Transverse colon (tissue), 4 donors: ENCODE data around the gene MAPKAPK2. TPM values are rescaled to one million over a fixed set of nuclear protein-coding genes. Genes with fewer than 3 reads are reported as not detected.

Source experiments
- DNase-seq: peaks from one replicate; pipeline ENCODE4 v3.0.0-alpha.2; 2019
- H3K27ac ChIP-seq, 4 donors: fragments of 200-600 bp; sonication (generic); 2 replicates each; pipeline ENCODE4 v1.5.1; 2016 to 2018; ENCODE audit warnings: inconsistent platforms in 4 of 4
- H3K27me3 ChIP-seq: fragments of 200-600 bp; sonication (generic); 2 replicates; pipeline ENCODE4 v1.5.1; 2017; ENCODE audit warnings: inconsistent platforms
- H3K36me3 ChIP-seq, 4 donors: fragments of 200-600 bp; sonication (generic); 2 replicates each; pipeline ENCODE4 v1.5.1; 2017 to 2019; ENCODE audit warnings: inconsistent platforms in 4 of 4
- H3K4me1 ChIP-seq, 4 donors: fragments of 200-600 bp; sonication (generic); 2 replicates each; pipeline ENCODE4 v1.5.1; 2017 to 2020; ENCODE audit warnings: inconsistent platforms in 4 of 4
- H3K4me3 ChIP-seq, 4 donors: fragments of 200-600 bp; sonication (generic); 1 replicate in 1 of 4; 2 replicates in 3 of 4; pipeline versions ENCODE4 v1.5.1 to v1.6.1; 2017 to 2019; ENCODE audit warnings: inconsistent platforms in 4 of 4
- H3K9me3 ChIP-seq, 2 donors: fragments of 200-600 bp; sonication (generic); 2 replicates each; pipeline ENCODE4 v1.5.1; 2017 to 2019; ENCODE audit warnings: inconsistent platforms in 2 of 2
- EP300 ChIP-seq: sonication (generic); formaldehyde crosslinking; IDR thresholded peaks from one replicate; pipeline ENCODE4 v1.6.1; 2017; ENCODE audit warnings: antibody characterized with exemption, low read depth
- POLR2A ChIP-seq: fragments of 450-650 bp; IDR thresholded peaks from one replicate; pipeline ENCODE4 v1.6.1; 2016; ENCODE audit warnings: antibody characterized with exemption, mild to moderate bottlenecking, moderate library complexity
- POLR2AphosphoS5 ChIP-seq, 3 donors: sonication (generic); formaldehyde crosslinking; IDR thresholded peaks; one replicate each; pipeline ENCODE4 v1.6.1; 2016; ENCODE audit warnings: antibody characterized with exemption in 3 of 3
- WGBS, 2 donors: methylation state at CpG; one replicate each; pipeline ENCODE4 v1.1.5; 2018; ENCODE audit warnings: low coverage in 1 of 2; 5-methylcytosine and 5-hydroxymethylcytosine counted together
- in situ Hi-C, 4 donors: fragments of 200-750 bp; cut with MboI; loops; one replicate each; pipeline versions ENCODE4 v1.15.0 to v1.15.1; 2017; ENCODE audit warnings: low sequenced_read_pairs in 3 of 4, low pct_ligation_motif_present in 1 of 4, low pct_unique_long_range_greater_than_20kb in 1 of 4
- intact Hi-C: fragments of 100-400 bp; cut with DNase I; formaldehyde crosslinking; loops from one replicate; pipeline ENCODE4 v1.15.1; 2023; ENCODE audit warnings: low total_unique reads
- total RNA-seq, 4 donors: library from RNA; depleted of rRNA; stranded (reverse); fragments of >200 nt; gene quantifications; one replicate each; pipeline ENCODE4 v1.1.0, GENCODE V29; 2016
- TF ChIP-seq, protein P1 (sequence below), 5 experiments: fragments of 200-600 bp in 3 of 5; fragments of 450-650 bp in 2 of 5; sonication (generic) in 3 of 5; IDR thresholded peaks; 1 replicate in 2 of 5; 2 replicates in 3 of 5; pipeline ENCODE4 v1.5.1; 2016 to 2017; ENCODE audit warnings: antibody characterized with exemption in 5 of 5, inconsistent platforms in 3 of 5, mild to moderate bottlenecking in 2 of 5, moderate library complexity in 1 of 5

Gene MAPKAPK2
- total RNA-seq, 4 donors from 2014 or later, result 47.0 to 74.8 (median 52.2) TPM

- peaks cover 62 to 86% (median 75%) of the 10 kb centered on the region in 4 donors for H3K4me1 ChIP-seq
- WGBS, 2 donors, result 59 to 65% methylated on average over 6 to 8 of the region's 8 CpGs
- in situ Hi-C loops, result no loop called here
- H3K9me3 ChIP-seq, result no peaks in the 10 kb centered on the region
- H3K4me3 ChIP-seq, result no peak overlapping the region
- no peak for DNase-seq
- no peaks in the 10 kb centered on the region for H3K36me3 ChIP-seq
- peak overlapping the region; percentile 55 to 63 (median 61) for H3K27ac ChIP-seq
- TF ChIP-seq EP300 (no peak), POLR2AphosphoS5 (IDR thresholded peaks at IDR 0.05) (no peak), POLR2A (no peak)
- TF ChIP-seq, protein P1, sequence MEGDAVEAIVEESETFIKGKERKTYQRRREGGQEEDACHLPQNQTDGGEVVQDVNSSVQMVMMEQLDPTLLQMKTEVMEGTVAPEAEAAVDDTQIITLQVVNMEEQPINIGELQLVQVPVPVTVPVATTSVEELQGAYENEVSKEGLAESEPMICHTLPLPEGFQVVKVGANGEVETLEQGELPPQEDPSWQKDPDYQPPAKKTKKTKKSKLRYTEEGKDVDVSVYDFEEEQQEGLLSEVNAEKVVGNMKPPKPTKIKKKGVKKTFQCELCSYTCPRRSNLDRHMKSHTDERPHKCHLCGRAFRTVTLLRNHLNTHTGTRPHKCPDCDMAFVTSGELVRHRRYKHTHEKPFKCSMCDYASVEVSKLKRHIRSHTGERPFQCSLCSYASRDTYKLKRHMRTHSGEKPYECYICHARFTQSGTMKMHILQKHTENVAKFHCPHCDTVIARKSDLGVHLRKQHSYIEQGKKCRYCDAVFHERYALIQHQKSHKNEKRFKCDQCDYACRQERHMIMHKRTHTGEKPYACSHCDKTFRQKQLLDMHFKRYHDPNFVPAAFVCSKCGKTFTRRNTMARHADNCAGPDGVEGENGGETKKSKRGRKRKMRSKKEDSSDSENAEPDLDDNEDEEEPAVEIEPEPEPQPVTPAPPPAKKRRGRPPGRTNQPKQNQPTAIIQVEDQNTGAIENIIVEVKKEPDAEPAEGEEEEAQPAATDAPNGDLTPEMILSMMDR (IDR thresholded peaks at IDR 0.05), result no peak
- intact Hi-C loops, result no loop called here
- no peaks in the 10 kb centered on the region for H3K27me3 ChIP-seq
Measured at GRCh38 chr1:206705726-206706297, 21.1 kb downstream of the MAPKAPK2 start.

- TF ChIP-seq EP300 (no peak), POLR2A (no peak), POLR2AphosphoS5 (IDR thresholded peaks at IDR 0.05) (peak in 1 of 3 donors; percentile 17)
- TF ChIP-seq, protein P1 (IDR thresholded peaks at IDR 0.05), result no peak
- WGBS, 2 donors, result 55 to 81% methylated on average over 5 to 11 of the region's 11 CpGs
- Histone ChIP-seq H3K4me3 (no peak overlapping the region), H3K27me3 (no peaks in the 10 kb centered on the region), H3K9me3 (no peaks in the 10 kb centered on the region), H3K36me3 (no peaks in the 10 kb centered on the region), H3K27ac (peak overlapping the region; percentile 55 to 63 (median 61)), H3K4me1 (peaks cover 60 to 87% (median 72%) of the 10 kb centered on the region in 4 donors)
- intact Hi-C loops, result no loop called here
- DNase-seq, result no peak
- in situ Hi-C loops, result no loop called here
Measured at GRCh38 chr1:206706298-206706791, 21.6 kb downstream of the MAPKAPK2 start.

DNA sequence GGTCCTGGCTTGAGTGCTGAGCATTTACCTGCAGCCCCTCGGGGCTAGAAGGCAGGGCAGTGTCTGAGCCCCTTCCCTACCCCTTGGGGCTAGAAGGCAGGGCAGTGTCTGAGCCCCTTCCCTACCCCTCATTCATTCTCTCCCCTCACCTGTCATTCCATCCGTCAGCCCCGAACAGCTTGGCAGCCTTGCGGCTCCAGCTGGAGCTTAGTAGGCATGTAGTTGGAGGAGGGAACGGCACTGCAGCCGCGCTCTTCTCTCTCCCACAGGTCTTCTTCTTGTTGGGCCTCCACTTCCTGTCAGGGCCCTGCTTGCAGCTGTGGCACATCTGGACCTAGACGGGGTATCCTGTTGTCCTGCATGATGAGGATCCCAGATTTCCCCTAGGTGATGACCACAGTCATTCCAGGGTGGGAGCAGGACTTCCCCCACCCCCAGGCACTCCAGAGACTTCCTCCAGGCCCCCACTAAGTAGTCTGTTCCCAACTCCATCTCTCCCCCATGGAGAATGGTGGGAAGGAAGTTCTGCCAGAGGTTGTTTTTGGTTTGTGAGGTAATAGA, 22.2 kb downstream of the MAPKAPK2 start:
- DNase-seq, result no peak
- TF ChIP-seq EP300 (no peak), POLR2A (no peak), POLR2AphosphoS5 (IDR thresholded peaks at IDR 0.05) (no peak)
- TF ChIP-seq, protein P1 (IDR thresholded peaks at IDR 0.05), result no peak
- H3K27ac ChIP-seq, result peak overlapping the region; percentile 55 to 63 (median 61)
- no peaks in the 10 kb centered on the region for H3K36me3 ChIP-seq
- no peak overlapping the region for H3K4me3 ChIP-seq
- WGBS, 2 donors, result 60 to 76% methylated on average over 1 to 8 of the region's 8 CpGs
- intact Hi-C loops, result no loop called here
- no peaks in the 10 kb centered on the region for H3K9me3 ChIP-seq
- H3K4me1 ChIP-seq, result peaks cover 60 to 92% (median 76%) of the 10 kb centered on the region in 4 donors
- H3K27me3 ChIP-seq, result no peaks in the 10 kb centered on the region
- in situ Hi-C loops, result no loop called here

DNA sequence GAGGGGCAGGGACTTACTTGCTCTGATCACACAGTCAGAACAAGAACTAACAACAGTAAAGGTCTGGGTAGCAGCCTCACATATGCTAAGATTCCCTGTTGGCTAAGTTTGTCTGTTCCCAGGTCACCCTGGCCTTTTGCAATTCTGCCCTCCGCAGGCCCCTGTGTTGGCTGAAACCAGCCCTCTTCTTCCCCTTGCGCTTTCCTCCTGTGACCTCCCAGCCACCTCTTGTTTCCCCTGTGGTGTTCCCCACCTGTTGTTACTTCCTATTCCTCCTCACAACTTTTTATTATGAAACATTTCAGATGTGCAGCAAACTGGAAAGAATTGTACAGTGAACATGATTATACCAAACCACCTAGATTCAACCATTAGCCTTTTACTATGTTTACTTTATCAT, 23.4 kb downstream of the MAPKAPK2 start:
- H3K9me3 ChIP-seq, result no peaks in the 10 kb centered on the region
- WGBS, 2 donors, result 61 to 64% methylated on average over 2 of the region's 2 CpGs
- no peak overlapping the region for H3K4me3 ChIP-seq
- peak; percentile 51 for DNase-seq
- in situ Hi-C loops, result no loop called here
- H3K27ac ChIP-seq, result peak overlapping the region in 3 of 4 donors; percentile 1 to 63 (median 14)
- intact Hi-C loops, result no loop called here
- TF ChIP-seq POLR2A, result no peak
- TF ChIP-seq POLR2AphosphoS5 (IDR thresholded peaks at IDR 0.05), result no peak
- no peak for TF ChIP-seq EP300
- TF ChIP-seq, protein P1 (IDR thresholded peaks at IDR 0.05), result no peak
- H3K4me1 ChIP-seq, result peaks cover 57 to 100% (median 82%) of the 10 kb centered on the region in 4 donors
- H3K36me3 ChIP-seq, result no peaks in the 10 kb centered on the region
- no peaks in the 10 kb centered on the region for H3K27me3 ChIP-seq
